HFF-Myc (cell line): ENCODE results near the gene TTC7B.

Experiments used
- DNase-seq: peaks from one replicate; pipeline ENCODE4 v3.0.0-alpha.2; 2011; ENCODE audit warnings: low read depth; ENCODE audit errors: extremely low read depth
- H3K4me3 ChIP-seq: replicated peaks from 2 replicates; pipeline ENCODE4 v1.5.1; 2011; ENCODE audit warnings: low read depth, mild to moderate bottlenecking, control low read depth, low read length
- TF ChIP-seq, protein P1 (sequence below): IDR thresholded peaks from 2 replicates; pipeline ENCODE4 v1.5.1; 2012; ENCODE audit warnings: mild to moderate bottlenecking, low read depth, low read length, control low read depth; ENCODE audit errors: missing control alignments

TTC7B gene

DNA sequence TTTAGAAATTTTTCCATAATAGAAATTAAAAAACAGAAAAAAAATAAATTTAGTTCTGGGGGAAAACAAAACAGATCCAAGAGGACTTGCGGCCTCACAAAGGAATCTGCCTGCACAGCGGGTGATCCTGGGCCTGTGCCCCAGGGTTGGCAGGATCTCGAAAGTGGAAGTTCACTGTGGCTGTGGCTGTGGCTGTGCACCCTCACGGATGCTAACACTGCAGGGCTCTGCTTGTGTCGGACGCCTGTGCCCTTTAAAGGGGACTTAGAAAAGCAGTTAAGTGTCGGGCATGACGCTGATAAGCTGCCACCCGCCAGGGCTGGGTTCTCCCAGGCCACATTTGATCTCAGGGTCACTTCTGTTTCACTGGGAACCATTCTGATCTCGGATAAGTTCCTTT, 209.1 kb downstream of the TTC7B start:
- no peak for DNase-seq
- H3K4me3 ChIP-seq: no peak overlapping the region
- TF ChIP-seq, protein P1, sequence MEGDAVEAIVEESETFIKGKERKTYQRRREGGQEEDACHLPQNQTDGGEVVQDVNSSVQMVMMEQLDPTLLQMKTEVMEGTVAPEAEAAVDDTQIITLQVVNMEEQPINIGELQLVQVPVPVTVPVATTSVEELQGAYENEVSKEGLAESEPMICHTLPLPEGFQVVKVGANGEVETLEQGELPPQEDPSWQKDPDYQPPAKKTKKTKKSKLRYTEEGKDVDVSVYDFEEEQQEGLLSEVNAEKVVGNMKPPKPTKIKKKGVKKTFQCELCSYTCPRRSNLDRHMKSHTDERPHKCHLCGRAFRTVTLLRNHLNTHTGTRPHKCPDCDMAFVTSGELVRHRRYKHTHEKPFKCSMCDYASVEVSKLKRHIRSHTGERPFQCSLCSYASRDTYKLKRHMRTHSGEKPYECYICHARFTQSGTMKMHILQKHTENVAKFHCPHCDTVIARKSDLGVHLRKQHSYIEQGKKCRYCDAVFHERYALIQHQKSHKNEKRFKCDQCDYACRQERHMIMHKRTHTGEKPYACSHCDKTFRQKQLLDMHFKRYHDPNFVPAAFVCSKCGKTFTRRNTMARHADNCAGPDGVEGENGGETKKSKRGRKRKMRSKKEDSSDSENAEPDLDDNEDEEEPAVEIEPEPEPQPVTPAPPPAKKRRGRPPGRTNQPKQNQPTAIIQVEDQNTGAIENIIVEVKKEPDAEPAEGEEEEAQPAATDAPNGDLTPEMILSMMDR: no peak

DNA sequence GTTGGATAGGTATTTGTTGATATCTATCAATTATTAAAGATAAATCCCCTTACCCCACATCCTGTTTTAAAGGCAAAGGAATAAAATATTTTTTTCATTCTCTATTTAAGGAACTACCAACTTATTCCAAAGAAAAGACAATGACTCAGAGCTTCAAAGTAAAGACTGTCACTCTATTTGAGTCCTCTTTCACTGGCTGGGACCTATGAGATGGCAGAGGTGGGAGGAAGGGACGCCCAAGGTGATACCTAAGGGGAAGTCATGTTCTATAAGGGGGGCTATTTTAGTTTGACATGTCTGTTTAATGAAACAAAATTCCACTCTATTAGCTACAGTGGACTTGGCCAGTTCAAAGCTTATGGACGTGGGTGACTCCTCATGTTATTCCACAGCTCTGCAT, 209.8 kb downstream of the TTC7B start:
- TF ChIP-seq, protein P1: no peak
- H3K4me3 ChIP-seq: no peak overlapping the region
- no peak for DNase-seq

DNA sequence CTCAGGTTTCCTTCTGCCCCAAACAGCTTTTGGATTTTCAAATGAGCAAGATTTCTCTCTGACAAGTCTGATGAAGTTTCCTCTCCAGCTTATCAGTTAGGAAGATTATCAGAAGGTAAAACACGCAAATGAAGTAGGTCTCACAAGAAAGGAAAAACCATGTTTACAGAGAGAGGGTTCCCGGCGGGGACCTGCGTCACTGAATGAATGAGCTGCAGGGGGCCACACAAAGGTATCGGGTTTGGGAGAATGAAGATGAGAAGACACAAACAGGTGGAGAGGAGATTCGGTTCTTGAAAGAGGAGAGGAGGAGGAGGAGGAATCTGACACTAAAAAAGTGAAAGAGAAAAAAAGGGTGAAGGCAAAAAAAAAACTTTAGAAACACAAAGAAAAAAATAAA, 210.8 kb downstream of the TTC7B start:
- H3K4me3 ChIP-seq: no peak overlapping the region
- DNase-seq: no peak
- TF ChIP-seq, protein P1: no peak

DNA sequence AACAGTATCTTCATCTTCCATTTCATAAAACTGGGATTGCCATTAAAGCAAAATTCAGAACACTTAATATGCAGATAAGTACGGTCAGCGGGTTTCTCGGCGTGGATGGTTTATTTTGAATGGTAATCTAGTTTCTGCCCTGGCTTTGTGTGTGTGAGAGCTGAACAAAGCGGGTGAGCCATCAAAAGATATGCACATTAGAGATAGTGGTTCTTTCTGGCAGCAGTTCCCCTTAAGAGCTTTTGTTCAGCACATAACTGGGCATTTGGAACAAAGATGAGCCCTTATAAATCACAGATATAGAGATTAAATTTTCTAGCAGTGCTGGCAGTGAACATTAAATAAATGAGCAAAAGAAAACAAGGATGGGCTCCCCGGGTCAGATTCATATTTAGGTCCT, 211.9 kb downstream of the TTC7B start:
- TF ChIP-seq, protein P1: no peak
- DNase-seq: no peak
- no peak overlapping the region for H3K4me3 ChIP-seq

DNA sequence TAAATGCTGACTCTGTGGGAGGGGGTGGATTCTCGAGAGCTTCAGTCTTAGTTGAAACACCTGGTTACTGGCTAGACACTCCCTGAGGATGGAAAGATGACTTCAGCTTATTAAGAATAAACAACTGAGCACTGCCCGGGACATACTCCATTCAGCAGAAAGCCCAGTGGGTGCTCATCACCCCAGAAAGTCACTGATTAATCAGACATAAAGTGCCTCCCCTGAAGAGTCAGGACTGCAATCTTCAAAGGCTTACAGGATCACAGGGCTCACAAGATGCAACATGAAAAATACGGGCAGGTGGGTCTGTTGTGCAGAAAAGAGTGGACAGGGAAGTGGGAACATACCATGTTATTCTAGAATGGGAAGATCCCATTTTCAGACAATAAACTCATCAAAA, 212.4 kb downstream of the TTC7B start:
- TF ChIP-seq, protein P1: no peak
- no peak for DNase-seq
- H3K4me3 ChIP-seq: no peak overlapping the region

DNA sequence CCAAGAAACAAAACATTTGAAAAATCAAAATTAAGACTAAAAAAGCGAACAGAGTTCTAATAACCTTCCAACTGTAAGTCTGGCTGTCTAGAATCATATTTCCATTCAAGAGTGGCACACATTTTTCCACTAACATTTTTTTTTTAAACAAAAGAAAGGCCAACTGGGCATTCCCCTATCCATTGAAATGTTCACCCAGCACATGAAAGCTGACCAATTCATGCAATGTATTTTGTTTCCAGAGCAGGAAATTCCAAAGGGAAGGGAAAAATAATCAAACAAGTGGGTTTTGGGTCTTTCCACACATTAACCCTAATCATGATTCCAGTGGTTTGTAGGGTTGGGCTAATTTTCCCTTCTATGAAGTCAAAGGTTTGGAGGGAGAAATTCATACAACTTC, 212.9 kb downstream of the TTC7B start:
- DNase-seq: no peak
- TF ChIP-seq, protein P1: no peak
- no peak overlapping the region for H3K4me3 ChIP-seq

DNA sequence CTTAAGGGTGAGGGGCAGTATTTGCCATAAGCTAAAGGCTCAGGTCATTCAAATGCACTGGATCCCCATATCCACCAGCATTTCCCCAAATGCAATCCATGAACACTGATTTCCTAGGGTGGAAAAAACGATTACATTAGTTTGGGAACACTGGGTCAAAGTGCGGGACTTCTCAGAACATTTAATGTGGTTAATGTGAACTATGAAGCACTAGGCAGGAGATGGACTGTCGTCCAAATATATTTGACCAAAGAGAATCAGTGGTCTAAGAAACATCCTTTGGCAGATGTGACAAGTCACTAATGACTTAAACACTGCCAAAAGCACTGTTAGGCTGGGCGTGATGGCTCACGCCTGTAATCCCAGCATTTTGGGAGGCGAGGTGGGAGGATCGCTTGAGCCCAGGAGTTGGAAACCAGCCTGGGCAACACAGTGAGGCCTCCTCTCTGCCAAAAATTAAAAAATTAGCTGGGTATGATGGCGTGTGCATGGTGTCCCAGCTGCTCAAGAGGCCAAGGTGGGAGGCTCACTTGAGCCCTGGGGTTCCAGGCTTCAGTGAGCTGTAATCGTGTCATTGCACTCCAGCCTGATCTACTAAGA, 214.0 kb downstream of the TTC7B start:
- TF ChIP-seq, protein P1: no peak
- H3K4me3 ChIP-seq: no peak overlapping the region
- no peak for DNase-seq
